Mesothelial cell of epicardium (in vitro differentiated cells): ENCODE results near the gene RNF149. TPM values are rescaled to one million over a fixed set of nuclear protein-coding genes. Genes with fewer than 3 reads are reported as not detected.
A peak's percentile ranks its signal among the peaks of the same experiment; 100 is the strongest.

Experiments
- DNase-seq, 2 experiments: peaks; one replicate each; pipeline ENCODE4 v3.0.0; 2021; ENCODE audit warnings: low spot score in 2 of 2; ENCODE audit not compliant: unreplicated experiment in 2 of 2
- H3K27ac Mint-ChIP-seq: 2 replicates; pipeline ENCODE4 v1.8.0; 2021; ENCODE audit warnings: mixed read lengths
- H3K27me3 Mint-ChIP-seq: 2 replicates; pipeline ENCODE4 v1.8.0; 2021; ENCODE audit warnings: low read depth, mixed read lengths
- H3K36me3 Mint-ChIP-seq: 2 replicates; pipeline ENCODE4 v1.8.0; 2021; ENCODE audit warnings: mixed read lengths
- H3K4me1 Mint-ChIP-seq: 2 replicates; pipeline ENCODE4 v1.8.0; 2021; ENCODE audit warnings: mixed read lengths
- H3K4me3 Mint-ChIP-seq: 2 replicates; pipeline ENCODE4 v1.8.0; 2021; ENCODE audit warnings: mild to moderate bottlenecking, moderate library complexity, mixed read lengths
- H3K9me3 Mint-ChIP-seq: 2 replicates; pipeline ENCODE4 v1.8.0; 2021; ENCODE audit warnings: mixed read lengths
- total RNA-seq: library from RNA; stranded (reverse); gene quantifications from 3 replicates; pipeline ENCODE4 v1.2.1, GENCODE V29; 2021
- TF ChIP-seq, protein P1 (sequence below): fragments of 200-600 bp; sonication (generic); IDR thresholded peaks from one replicate; pipeline ENCODE4 v1.5.0; 2021; ENCODE audit warnings: antibody characterized with exemption; ENCODE audit not compliant: unreplicated experiment

The RNF149 gene
- total RNA-seq, 1 donor from 2014 or later, result 57.6 TPM

DNA sequence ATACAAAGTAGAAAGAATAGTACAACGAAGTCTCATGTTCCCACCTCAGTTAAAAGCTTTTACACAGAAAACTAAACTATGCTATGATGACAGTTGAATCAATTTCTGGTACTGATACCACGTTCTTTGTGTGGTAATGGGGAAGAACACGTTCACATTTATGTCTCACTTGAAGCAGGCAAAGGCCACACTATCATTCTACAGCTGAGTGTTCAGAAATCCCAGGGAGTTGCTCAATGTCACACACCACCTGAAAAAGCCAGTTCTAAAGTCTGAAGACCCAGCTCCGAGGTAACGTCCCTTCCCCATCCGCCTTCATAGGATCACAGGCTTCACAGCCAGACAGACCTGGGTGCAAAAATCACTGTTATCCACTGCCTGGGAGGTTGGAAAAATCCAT lies 8.9 kb downstream of the RNF149 start:
- Mint-ChIP-seq H3K9me3 (no peaks in the 10 kb centered on the region), H3K36me3 (peaks cover 5% of the 10 kb centered on the region), H3K4me3 (no peak overlapping the region), H3K27me3 (no peaks in the 10 kb centered on the region), H3K4me1 (peaks cover 23% of the 10 kb centered on the region), H3K27ac (peak overlapping the region; percentile 4)
- DNase-seq, result no peak
- TF ChIP-seq, protein P1, sequence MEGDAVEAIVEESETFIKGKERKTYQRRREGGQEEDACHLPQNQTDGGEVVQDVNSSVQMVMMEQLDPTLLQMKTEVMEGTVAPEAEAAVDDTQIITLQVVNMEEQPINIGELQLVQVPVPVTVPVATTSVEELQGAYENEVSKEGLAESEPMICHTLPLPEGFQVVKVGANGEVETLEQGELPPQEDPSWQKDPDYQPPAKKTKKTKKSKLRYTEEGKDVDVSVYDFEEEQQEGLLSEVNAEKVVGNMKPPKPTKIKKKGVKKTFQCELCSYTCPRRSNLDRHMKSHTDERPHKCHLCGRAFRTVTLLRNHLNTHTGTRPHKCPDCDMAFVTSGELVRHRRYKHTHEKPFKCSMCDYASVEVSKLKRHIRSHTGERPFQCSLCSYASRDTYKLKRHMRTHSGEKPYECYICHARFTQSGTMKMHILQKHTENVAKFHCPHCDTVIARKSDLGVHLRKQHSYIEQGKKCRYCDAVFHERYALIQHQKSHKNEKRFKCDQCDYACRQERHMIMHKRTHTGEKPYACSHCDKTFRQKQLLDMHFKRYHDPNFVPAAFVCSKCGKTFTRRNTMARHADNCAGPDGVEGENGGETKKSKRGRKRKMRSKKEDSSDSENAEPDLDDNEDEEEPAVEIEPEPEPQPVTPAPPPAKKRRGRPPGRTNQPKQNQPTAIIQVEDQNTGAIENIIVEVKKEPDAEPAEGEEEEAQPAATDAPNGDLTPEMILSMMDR, result no peak

GRCh38 chr2:101297383-101297782 lies 11.1 kb downstream of the RNF149 start:
- Mint-ChIP-seq H3K4me1 (peaks cover 20% of the 10 kb centered on the region), H3K27ac (no peak overlapping the region), H3K4me3 (no peak overlapping the region), H3K27me3 (no peaks in the 10 kb centered on the region), H3K9me3 (no peaks in the 10 kb centered on the region), H3K36me3 (peaks cover 2% of the 10 kb centered on the region)
- no peak for DNase-seq
- TF ChIP-seq, protein P1, result no peak

GRCh38 chr2:101296371-101296770 lies 12.1 kb downstream of the RNF149 start:
- TF ChIP-seq, protein P1, result no peak
- DNase-seq, result no peak
- peaks cover 12% of the 10 kb centered on the region for H3K4me1 Mint-ChIP-seq

GRCh38 chr2:101295895-101296294 lies 12.6 kb downstream of the RNF149 start:
- TF ChIP-seq, protein P1, result no peak
- Mint-ChIP-seq H3K9me3 (no peaks in the 10 kb centered on the region), H3K36me3 (peaks cover 1% of the 10 kb centered on the region), H3K4me3 (no peak overlapping the region), H3K27ac (no peak overlapping the region), H3K4me1 (peaks cover 12% of the 10 kb centered on the region), H3K27me3 (no peaks in the 10 kb centered on the region)
- no peak for DNase-seq

More at GRCh38 chr2:101296371-101296770, 12.1 kb downstream of the RNF149 start:
- Mint-ChIP-seq H3K9me3 (no peaks in the 10 kb centered on the region), H3K27ac (peak overlapping the region; percentile 51), H3K4me3 (no peak overlapping the region), H3K27me3 (no peaks in the 10 kb centered on the region), H3K36me3 (peaks cover 1% of the 10 kb centered on the region)

DNA sequence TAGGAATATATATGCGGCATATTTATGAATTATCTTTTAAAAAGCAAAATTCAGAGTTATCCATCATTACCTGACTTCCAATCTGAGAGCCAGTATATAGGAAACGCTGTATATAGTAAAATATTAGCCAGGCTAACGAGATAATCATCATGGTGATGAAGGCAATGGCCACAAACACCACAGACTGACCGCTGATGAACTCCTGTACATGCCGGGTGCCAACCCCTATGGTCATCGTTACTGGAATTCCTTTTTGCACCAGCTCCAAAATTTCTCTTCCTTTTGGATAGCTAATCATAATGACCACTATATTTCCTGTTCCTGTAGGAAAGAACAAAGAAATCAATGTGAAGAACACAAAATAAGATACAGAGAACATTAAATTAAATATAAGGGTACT lies 13.6 kb downstream of the RNF149 start:
- Mint-ChIP-seq H3K27me3 (no peaks in the 10 kb centered on the region), H3K4me1 (peaks cover 9% of the 10 kb centered on the region), H3K9me3 (no peaks in the 10 kb centered on the region), H3K27ac (no peak overlapping the region), H3K4me3 (no peak overlapping the region), H3K36me3 (peaks cover 1% of the 10 kb centered on the region)
- TF ChIP-seq, protein P1, result no peak
- no peak for DNase-seq

GRCh38 chr2:101293544-101293943 lies 15.0 kb downstream of the RNF149 start:
- Mint-ChIP-seq H3K36me3 (peaks cover 2% of the 10 kb centered on the region), H3K27me3 (no peaks in the 10 kb centered on the region), H3K27ac (no peak overlapping the region), H3K4me3 (no peak overlapping the region), H3K9me3 (no peaks in the 10 kb centered on the region), H3K4me1 (peaks cover 7% of the 10 kb centered on the region)
- TF ChIP-seq, protein P1, result no peak
- DNase-seq, result no peak
